Mucosa of rectum (tissue), 2 donors: ENCODE results near the gene ADARB2.

Experiments
- H3K27ac ChIP-seq, 2 donors: one replicate each; pipeline ENCODE4 v1.7.0; 2013; ENCODE audit warnings: inconsistent platforms in 2 of 2, low read depth in 2 of 2, low read length in 2 of 2
- H3K27me3 ChIP-seq, 2 donors: one replicate each; pipeline ENCODE4 v1.7.0; 2013; ENCODE audit warnings: low read length in 2 of 2; ENCODE audit not compliant: control insufficient read depth in 2 of 2, insufficient read depth in 2 of 2
- H3K36me3 ChIP-seq, 2 donors: one replicate each; pipeline ENCODE4 v1.7.0; 2013; ENCODE audit warnings: low read length in 2 of 2; ENCODE audit not compliant: control insufficient read depth in 2 of 2, insufficient read depth in 2 of 2
- H3K4me1 ChIP-seq, 2 donors: one replicate each; pipeline ENCODE4 v1.7.0; 2013; ENCODE audit warnings: low read length in 2 of 2, mild to moderate bottlenecking in 1 of 2; ENCODE audit not compliant: control insufficient read depth in 2 of 2, insufficient read depth in 2 of 2
- H3K4me3 ChIP-seq, 2 donors: one replicate each; pipeline ENCODE4 v1.7.0; 2013; ENCODE audit warnings: low read length in 2 of 2
- H3K9ac ChIP-seq, 2 donors: one replicate each; pipeline ENCODE4 v1.7.0; 2013; ENCODE audit warnings: low read length in 2 of 2, low read depth in 1 of 2, mild to moderate bottlenecking in 1 of 2
- H3K9me3 ChIP-seq, 2 donors: one replicate each; pipeline ENCODE4 v1.7.0; 2013; ENCODE audit warnings: low read length in 2 of 2; ENCODE audit not compliant: control insufficient read depth in 2 of 2
- donor health status: healthy.
- donor health status: Normal muscosa, but diverticular disease.

Gene ADARB2

DNA sequence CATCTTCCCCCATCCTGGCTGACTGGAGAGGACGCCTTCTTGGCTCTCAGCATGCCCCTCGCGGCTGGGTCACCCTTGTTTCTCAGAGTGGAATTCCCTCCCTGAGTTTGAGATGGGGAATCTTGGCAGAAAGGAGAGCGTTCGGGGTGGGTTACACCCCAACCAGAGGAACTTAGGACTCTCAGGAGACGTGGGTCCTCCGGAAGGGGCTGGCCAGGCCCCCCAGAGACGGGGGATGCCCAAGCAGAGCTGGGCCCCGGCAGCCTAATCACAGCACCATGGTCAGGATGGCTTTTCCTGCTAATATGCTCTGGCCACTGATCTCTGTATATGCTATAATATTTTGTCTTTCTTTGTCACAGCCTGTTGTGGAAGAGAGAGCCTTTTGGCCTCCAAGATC, 466.8 kb downstream of the ADARB2 start:
- Histone ChIP-seq H3K36me3 (no peaks in the 10 kb centered on the region), H3K4me1 (no peaks in the 10 kb centered on the region), H3K27me3 (no peaks in the 10 kb centered on the region), H3K27ac (no peak overlapping the region), H3K9ac (no peak overlapping the region), H3K4me3 (no peak overlapping the region), H3K9me3 (no peaks in the 10 kb centered on the region)

- Histone ChIP-seq H3K27ac (no peak overlapping the region), H3K9me3 (no peaks in the 10 kb centered on the region), H3K27me3 (no peaks in the 10 kb centered on the region), H3K4me3 (no peak overlapping the region), H3K36me3 (no peaks in the 10 kb centered on the region), H3K9ac (no peak overlapping the region), H3K4me1 (no peaks in the 10 kb centered on the region)
Observed at GRCh38 chr10:1268831-1269230, 468.5 kb downstream of the ADARB2 start.

- H3K27me3 ChIP-seq: no peaks in the 10 kb centered on the region
- no peak overlapping the region for H3K27ac ChIP-seq
- no peak overlapping the region for H3K9ac ChIP-seq
- H3K36me3 ChIP-seq: no peaks in the 10 kb centered on the region
- no peaks in the 10 kb centered on the region for H3K9me3 ChIP-seq
- no peak overlapping the region for H3K4me3 ChIP-seq
- H3K4me1 ChIP-seq: no peaks in the 10 kb centered on the region
Observed at GRCh38 chr10:1267568-1267967, 469.8 kb downstream of the ADARB2 start.

DNA sequence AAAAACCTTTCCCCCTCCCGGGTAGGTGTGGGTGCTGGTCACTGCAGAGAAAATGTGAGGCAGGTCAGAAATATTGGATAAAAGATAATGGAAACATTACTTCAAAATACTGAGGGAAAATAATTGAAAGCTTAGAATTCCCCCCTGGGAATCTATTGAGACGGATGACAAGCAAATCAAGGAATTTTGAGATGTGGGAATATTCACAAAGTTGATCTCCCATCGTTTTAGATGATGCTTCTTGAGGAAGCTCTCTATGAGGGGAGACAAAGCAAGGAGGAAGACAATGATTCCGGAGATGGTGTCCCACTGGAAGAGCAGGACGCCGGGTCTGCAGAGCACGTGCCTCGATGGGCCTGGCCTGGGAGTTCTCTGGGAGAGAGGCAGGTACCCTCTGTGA, 470.2 kb downstream of the ADARB2 start:
- no peaks in the 10 kb centered on the region for H3K4me1 ChIP-seq
- no peaks in the 10 kb centered on the region for H3K9me3 ChIP-seq
- no peak overlapping the region for H3K4me3 ChIP-seq
- H3K27me3 ChIP-seq: no peaks in the 10 kb centered on the region
- no peak overlapping the region for H3K9ac ChIP-seq
- H3K27ac ChIP-seq: no peak overlapping the region
- H3K36me3 ChIP-seq: no peaks in the 10 kb centered on the region

- no peaks in the 10 kb centered on the region for H3K4me1 ChIP-seq
- H3K4me3 ChIP-seq: no peak overlapping the region
- no peak overlapping the region for H3K9ac ChIP-seq
- H3K9me3 ChIP-seq: no peaks in the 10 kb centered on the region
- H3K27me3 ChIP-seq: no peaks in the 10 kb centered on the region
- H3K27ac ChIP-seq: no peak overlapping the region
- no peaks in the 10 kb centered on the region for H3K36me3 ChIP-seq
Observed at GRCh38 chr10:1266033-1266802, 471.1 kb downstream of the ADARB2 start.

DNA sequence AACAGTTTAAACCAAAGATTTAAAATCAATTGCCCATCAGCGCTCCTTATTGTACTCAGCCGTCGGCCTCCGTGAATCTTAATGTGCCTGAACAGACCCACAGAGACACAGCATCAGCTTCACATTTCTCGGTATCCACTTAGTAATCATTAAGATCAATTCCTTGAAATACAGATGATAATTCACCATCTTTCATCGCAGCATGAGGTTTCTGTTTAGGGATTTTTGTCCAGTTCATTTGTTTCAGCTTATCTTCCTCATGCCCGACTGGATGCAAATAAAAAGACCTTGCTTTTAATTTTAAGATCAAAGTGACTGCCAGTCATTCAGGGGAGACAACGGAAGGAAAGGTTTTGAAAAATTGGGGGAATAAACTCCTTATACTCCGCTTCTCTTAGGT, 473.3 kb downstream of the ADARB2 start:
- Histone ChIP-seq H3K36me3 (no peaks in the 10 kb centered on the region), H3K9me3 (no peaks in the 10 kb centered on the region), H3K27ac (no peak overlapping the region), H3K9ac (no peak overlapping the region), H3K4me3 (no peak overlapping the region), H3K4me1 (no peaks in the 10 kb centered on the region), H3K27me3 (no peaks in the 10 kb centered on the region)

GRCh38 chr10:1257274-1257673, 480.1 kb downstream of the ADARB2 start:
- peaks cover 0 to 9% of the 10 kb centered on the region in 2 donors for H3K27me3 ChIP-seq
- H3K36me3 ChIP-seq: no peaks in the 10 kb centered on the region
- no peak overlapping the region for H3K4me3 ChIP-seq
- no peaks in the 10 kb centered on the region for H3K4me1 ChIP-seq
- no peaks in the 10 kb centered on the region for H3K9me3 ChIP-seq
- H3K27ac ChIP-seq: no peak overlapping the region
- no peak overlapping the region for H3K9ac ChIP-seq

GRCh38 chr10:1256432-1256725, 480.9 kb downstream of the ADARB2 start:
- Histone ChIP-seq H3K4me1 (no peaks in the 10 kb centered on the region), H3K27me3 (peaks cover 0 to 9% of the 10 kb centered on the region in 2 donors), H3K9me3 (no peaks in the 10 kb centered on the region), H3K9ac (no peak overlapping the region), H3K36me3 (no peaks in the 10 kb centered on the region), H3K4me3 (no peak overlapping the region), H3K27ac (no peak overlapping the region)

DNA sequence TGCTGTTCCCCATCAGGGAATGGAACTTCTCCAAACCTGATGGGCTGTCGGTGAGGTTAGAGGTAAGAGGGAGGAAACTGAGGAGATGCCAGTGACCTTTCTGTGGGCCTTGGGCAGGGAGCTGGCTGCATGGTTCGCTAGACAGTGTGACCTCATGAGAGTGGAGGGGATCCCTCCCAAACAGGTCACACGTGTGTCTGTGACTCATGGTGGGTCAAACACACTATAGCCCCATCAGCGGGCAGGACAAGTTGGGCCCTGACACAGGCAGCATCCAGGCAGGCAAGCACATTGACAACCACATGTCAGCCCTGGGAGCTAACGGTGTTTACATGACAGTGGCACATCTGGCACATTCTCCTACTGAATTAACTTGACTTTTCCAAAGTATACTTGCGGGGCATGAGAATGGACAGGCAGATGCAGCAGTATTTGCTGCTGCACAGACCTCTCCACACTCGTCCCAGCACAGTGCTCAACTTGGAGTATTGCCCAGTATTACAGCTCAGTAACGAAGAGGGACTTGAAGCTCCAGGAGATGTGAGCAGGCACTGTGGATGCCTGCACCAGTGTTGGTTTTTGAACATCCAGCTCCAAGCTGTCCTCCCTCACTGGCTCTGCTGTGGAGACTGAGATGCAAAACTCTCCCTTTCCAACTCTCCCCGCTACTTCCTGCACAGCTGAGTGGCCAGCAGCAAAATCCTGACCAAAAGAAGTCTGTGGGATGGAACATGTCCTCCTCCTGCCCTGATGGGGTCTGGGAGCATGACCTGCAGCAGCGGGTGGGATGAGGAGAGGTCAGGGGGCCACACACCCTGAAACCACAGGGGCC, 481.5 kb downstream of the ADARB2 start:
- no peaks in the 10 kb centered on the region for H3K36me3 ChIP-seq
- peaks cover 0 to 9% of the 10 kb centered on the region in 2 donors for H3K27me3 ChIP-seq
- H3K4me1 ChIP-seq: no peaks in the 10 kb centered on the region
- no peak overlapping the region for H3K9ac ChIP-seq
- no peak overlapping the region for H3K4me3 ChIP-seq
- H3K9me3 ChIP-seq: no peaks in the 10 kb centered on the region
- H3K27ac ChIP-seq: no peak overlapping the region

GRCh38 chr10:1255118-1255517, 482.2 kb downstream of the ADARB2 start:
- H3K27me3 ChIP-seq: peaks cover 0 to 9% of the 10 kb centered on the region in 2 donors
- no peak overlapping the region for H3K4me3 ChIP-seq
- H3K27ac ChIP-seq: no peak overlapping the region
- H3K36me3 ChIP-seq: no peaks in the 10 kb centered on the region
- H3K9me3 ChIP-seq: no peaks in the 10 kb centered on the region
- no peaks in the 10 kb centered on the region for H3K4me1 ChIP-seq
- no peak overlapping the region for H3K9ac ChIP-seq
